Activated T-cell treated with anti-CD3 and anti-CD28 coated beads, Interleukin-2, amount 50 U/mL, for 72 hours (primary cell): ENCODE results near the gene LGALS9C. TPM values are rescaled to one million over a fixed set of nuclear protein-coding genes. Genes with fewer than 3 reads are reported as not detected.
"Not testable (repeated sequence)": the region's sequence is repeated elsewhere in the genome, so short reads cannot be mapped to it uniquely, and the experiment has no call there.

Experiments
- ATAC-seq, 2 donors: fragments of 150-1000 bp; cut with Tn5 transposase; replicated peaks in 1 of 2; 2 replicates each; pipeline ENCODE4 v1.10.0; 2021; ENCODE audit warnings: moderate library complexity in 2 of 2, mild to moderate bottlenecking in 1 of 2
- DNase-seq, 2 donors: peaks; one replicate each; pipeline ENCODE4 v3.0.0; 2021 to 2022; ENCODE audit warnings: mixed read lengths in 1 of 2
- H3K27ac Mint-ChIP-seq: one replicate; pipeline ENCODE4 v1.8.0; 2022; ENCODE audit warnings: mild to moderate bottlenecking, moderate library complexity, mixed read lengths
- H3K27me3 Mint-ChIP-seq: one replicate; pipeline ENCODE4 v1.8.0; 2022; ENCODE audit warnings: low read depth, mixed read lengths
- H3K36me3 Mint-ChIP-seq, 2 donors: one replicate each; pipeline ENCODE4 v1.8.0; 2022; ENCODE audit warnings: mixed read lengths in 2 of 2, mild to moderate bottlenecking in 1 of 2; ENCODE audit not compliant: insufficient read depth in 2 of 2
- H3K4me1 Mint-ChIP-seq: one replicate; pipeline ENCODE4 v1.8.0; 2022; ENCODE audit warnings: low read depth, mixed read lengths
- H3K4me3 Mint-ChIP-seq, 2 donors: one replicate each; pipeline ENCODE4 v1.8.0; 2022; ENCODE audit warnings: mild to moderate bottlenecking in 2 of 2, mixed read lengths in 2 of 2, moderate library complexity in 2 of 2
- H3K9me3 Mint-ChIP-seq, 2 donors: one replicate each; pipeline ENCODE4 v1.8.0; 2022; ENCODE audit warnings: mixed read lengths in 2 of 2
- total RNA-seq, 2 donors: library from RNA; stranded (reverse); gene quantifications; one replicate each; pipeline ENCODE4 v1.2.3, GENCODE V29; 2022

Gene LGALS9C
- total RNA-seq = not detected

DNA sequence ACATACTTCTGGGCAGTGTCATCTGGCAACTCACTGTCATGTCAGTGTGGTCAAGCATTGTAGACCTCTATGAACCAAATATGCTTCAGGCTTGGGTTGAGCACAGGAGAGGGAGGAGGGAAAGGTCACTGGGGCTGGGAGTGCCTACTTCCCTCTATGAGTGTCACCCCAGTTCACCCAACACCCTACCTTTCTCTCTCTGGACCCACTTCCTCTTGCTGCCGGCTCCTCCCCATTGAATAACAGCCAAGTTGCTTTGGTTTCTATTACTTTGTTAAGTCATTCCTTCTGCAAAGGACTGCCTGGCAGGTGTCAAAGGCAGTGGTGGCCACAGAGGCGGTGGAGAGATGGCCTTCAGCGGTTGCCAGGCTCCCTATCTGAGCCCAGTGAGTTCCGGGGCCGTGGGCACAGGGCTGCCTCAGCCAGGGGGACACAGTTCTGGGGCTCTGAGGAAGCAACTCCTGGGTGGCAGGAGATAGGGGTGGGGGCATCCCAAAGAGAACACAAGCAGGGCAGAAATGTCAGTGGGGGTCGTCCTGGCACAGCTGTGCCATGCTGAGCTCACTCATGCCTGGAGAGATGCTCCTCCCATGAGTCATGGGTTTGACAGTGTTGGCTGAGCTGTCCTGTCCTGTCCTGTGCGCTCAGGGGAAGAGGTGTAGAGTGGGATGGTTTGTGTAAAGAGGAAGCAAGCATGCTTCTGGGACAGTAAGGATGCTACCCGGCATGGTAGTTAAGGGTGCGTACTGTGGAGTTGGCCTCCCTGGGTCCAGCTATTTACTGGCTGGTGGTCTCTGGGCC, at the start of gene LGALS9C:
LGALS9C (plus strand) TSS at position 282 of the 801 bp plus-strand sequence; CDS start at position 348, 66 bp downstream.
- DNase-seq = peak in 1 of 2 donors; percentile 14
- H3K36me3 Mint-ChIP-seq, H3K4me1 Mint-ChIP-seq, H3K27ac Mint-ChIP-seq, H3K27me3 Mint-ChIP-seq, H3K9me3 Mint-ChIP-seq: not testable (repeated sequence)
- peak within 1 kb of the TSS in 1 of 2 donors; percentile 37 for H3K4me3 Mint-ChIP-seq
- peak in 1 of 2 donors; percentile 66 for ATAC-seq

DNA sequence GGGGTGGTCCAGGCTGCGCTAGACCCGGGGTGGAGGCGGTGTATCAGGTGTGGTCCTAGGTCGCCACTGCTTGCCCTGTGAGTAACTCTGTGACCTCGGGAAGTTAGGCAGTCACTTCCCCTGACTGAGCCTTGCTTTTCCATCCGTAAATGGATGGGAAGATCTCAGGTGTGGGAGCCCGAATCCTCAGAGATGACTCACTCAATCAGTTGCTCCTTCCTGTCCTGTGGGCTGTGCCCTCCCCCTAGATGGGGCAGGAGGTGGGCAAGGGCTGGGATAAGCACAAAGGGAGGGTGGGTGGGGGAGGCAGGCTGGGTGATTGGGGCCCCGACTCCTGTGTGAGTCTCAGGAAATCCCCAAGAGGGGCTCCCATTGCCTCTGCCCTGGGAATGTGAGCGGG, 44.4 kb upstream of the LGALS9C start:
- not testable (repeated sequence) for H3K4me3 Mint-ChIP-seq, H3K27me3 Mint-ChIP-seq, H3K4me1 Mint-ChIP-seq, DNase-seq, H3K27ac Mint-ChIP-seq, H3K9me3 Mint-ChIP-seq, ATAC-seq, H3K36me3 Mint-ChIP-seq

DNA sequence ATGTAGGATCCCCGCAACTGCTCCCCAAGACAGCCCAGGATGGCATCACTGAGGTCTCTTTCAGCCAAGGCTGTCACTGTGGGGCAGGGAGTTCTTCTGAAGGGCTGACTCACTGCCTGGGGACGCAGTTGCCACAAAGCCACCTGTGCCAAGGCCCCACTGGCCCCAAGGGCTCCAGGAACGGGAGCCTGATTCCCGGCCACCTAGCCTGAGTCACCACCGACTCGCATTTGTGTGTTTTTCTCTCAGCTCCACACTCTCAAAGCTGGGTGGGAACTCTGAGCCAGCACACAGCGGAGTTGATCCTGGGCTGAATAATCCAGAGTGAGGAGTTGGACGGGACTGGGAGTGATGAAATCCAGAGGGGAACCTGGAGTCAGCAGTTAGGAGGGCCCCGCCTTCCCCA, 37.1 kb upstream of the LGALS9C start:
- not testable (repeated sequence) for H3K4me3 Mint-ChIP-seq, H3K4me1 Mint-ChIP-seq, H3K27ac Mint-ChIP-seq, DNase-seq, H3K27me3 Mint-ChIP-seq, H3K36me3 Mint-ChIP-seq, ATAC-seq, H3K9me3 Mint-ChIP-seq

DNA sequence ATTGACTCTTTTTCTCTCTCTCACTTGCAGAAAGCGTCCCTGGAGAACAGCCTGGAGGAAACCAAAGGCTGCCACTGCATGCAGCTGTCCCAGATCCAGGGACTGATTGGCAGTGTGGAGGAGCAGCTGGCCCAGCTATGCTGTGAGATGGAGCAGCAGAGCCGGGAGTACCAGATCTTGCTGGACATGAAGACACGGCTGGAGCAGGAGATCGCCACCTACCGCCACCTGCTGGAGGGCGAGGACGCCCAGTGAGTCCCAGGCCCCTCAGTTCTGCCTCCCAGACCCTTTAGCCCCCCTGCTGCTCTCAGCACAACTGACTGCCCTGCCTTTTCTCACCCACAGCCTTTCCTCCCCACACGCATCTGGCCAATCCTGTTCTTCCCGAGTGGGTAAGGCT, 34.5 kb upstream of the LGALS9C start:
- H3K27ac Mint-ChIP-seq, H3K4me1 Mint-ChIP-seq, H3K27me3 Mint-ChIP-seq, H3K4me3 Mint-ChIP-seq, H3K36me3 Mint-ChIP-seq, H3K9me3 Mint-ChIP-seq: not testable (repeated sequence)
- ATAC-seq (peak in 1 of 2 donors; percentile 35), DNase-seq (peak in 1 of 2 donors; percentile 34)

DNA sequence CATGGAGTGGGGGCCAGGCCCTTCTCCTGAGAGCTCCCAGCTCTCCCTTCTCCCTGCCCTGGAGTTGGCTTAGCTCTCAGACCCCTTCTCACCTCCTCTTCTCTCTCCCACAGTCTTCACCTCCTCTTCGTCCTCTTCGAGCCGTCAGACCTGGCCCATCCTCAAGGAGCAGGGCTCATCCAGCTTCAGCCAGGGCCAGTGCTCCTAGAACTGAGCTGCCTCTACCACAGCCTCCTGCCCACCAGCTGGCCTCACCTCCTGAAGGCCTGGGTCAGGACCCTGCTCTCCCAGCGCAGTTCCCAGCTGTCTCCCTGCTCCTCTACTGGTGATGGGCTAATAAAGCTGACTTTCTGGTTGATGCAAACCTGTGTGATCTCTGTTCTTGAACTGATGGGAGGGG, 34.1 kb upstream of the LGALS9C start:
- not testable (repeated sequence) for H3K4me3 Mint-ChIP-seq, DNase-seq, H3K27ac Mint-ChIP-seq, H3K4me1 Mint-ChIP-seq, H3K9me3 Mint-ChIP-seq, H3K27me3 Mint-ChIP-seq, H3K36me3 Mint-ChIP-seq
- ATAC-seq = peak in 1 of 2 donors; percentile 17

DNA sequence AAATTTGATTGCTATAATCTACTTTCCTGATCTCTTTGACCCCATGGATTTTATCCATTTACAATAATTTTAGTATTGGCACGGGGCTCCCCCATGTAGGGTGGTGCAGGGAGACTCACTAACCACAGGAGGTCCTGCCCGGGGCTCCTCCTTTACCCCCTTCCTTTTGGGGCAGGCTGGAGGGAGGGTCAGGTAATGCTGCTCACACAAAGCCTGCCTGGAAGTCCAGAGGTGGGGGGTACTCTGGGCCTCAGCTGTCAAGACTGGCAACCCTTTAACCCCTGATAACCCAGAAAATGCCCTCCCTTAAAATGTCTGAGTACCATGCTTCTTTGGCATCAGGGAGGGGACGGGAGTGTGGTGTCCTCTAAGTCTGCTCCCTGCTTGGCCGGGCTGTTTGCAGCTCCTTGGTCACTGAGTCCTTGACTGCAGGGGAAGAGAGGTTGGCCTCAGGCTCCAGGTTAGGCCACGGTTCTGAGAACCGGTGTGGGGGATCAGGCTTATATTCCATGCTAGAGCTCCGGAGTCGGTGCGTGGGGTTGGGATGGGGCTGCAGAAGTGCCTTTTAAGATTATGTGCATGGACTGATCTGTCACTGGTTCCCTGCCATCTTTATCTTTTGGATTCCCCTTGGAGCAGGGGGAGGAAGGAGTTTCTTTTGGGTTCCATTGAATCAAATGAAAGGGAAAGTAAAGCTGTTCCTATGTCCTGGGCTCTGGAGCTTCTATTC, 28.9 kb upstream of the LGALS9C start:
- not testable (repeated sequence) for DNase-seq, H3K36me3 Mint-ChIP-seq

DNA sequence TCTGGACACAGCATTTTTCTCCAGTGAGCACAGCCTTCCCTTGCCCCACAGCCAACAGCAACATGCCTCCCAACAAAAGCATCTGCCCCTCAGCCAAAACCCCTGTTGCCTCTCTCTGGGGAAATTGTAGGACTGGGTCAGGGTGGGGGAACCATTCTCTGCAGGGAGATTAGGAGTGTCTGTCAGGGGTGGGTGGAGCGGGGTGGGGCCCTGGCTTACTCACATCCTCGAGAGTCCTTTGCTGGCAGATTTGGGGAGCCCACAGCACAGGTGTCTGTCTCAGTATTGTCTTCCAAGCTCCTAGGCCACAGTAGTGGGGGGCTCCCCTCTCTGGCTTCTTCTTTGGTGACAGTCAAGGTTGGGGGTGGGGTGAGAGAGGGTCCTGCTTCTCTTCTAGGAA, 28.3 kb upstream of the LGALS9C start:
- H3K27me3 Mint-ChIP-seq, H3K4me1 Mint-ChIP-seq, H3K36me3 Mint-ChIP-seq, H3K27ac Mint-ChIP-seq, DNase-seq, H3K9me3 Mint-ChIP-seq, H3K4me3 Mint-ChIP-seq, ATAC-seq: not testable (repeated sequence)

More for the DNA sequence above, 28.9 kb upstream of the LGALS9C start:
- not testable (repeated sequence) for H3K9me3 Mint-ChIP-seq, ATAC-seq, H3K4me1 Mint-ChIP-seq, H3K4me3 Mint-ChIP-seq, H3K27ac Mint-ChIP-seq, H3K27me3 Mint-ChIP-seq

DNA sequence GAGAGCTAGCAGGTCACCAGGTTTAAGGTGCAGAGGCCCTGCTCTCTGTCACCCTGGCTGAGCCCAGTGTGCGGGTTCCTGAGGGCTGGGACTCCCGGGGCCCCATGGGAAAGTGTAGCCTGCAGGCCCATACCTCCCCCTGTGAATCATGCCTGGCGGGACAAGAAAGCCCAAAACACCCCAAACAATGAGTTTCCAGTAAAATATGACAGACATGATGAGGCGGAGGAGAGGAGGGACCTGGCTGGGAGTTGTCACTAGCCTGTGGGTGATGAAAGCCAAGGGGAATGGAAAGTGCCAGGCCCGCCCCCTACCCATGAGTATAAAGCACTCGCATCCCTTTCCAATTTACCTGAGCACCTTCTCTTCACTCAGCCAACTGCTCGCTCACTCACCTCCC, 26.8 kb upstream of the LGALS9C start:
- H3K27ac Mint-ChIP-seq, H3K4me1 Mint-ChIP-seq, DNase-seq, H3K4me3 Mint-ChIP-seq, ATAC-seq, H3K27me3 Mint-ChIP-seq, H3K36me3 Mint-ChIP-seq, H3K9me3 Mint-ChIP-seq: not testable (repeated sequence)

DNA sequence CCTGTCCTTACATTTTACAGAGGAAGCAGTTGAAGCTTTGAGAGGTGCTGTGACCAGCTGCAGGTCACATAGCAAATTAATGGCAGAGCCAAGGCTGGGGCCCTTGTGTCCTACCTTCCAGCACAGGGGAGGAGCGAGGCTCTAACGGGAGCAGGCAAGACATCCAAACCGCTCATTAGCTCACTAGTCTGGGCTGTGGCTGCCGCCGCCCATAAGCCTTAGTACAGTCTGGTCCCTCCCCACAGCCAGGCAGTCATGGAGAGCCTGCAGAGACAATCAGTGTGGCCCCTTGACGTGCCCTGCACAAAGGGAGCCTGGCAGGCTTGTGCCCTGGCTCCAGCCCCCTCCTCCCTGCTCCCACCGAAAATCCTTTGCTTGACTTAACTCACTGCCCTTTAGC, 25.6 kb upstream of the LGALS9C start:
- H3K9me3 Mint-ChIP-seq, H3K27me3 Mint-ChIP-seq, H3K4me1 Mint-ChIP-seq, H3K27ac Mint-ChIP-seq, H3K4me3 Mint-ChIP-seq, H3K36me3 Mint-ChIP-seq, ATAC-seq, DNase-seq: not testable (repeated sequence)

DNA sequence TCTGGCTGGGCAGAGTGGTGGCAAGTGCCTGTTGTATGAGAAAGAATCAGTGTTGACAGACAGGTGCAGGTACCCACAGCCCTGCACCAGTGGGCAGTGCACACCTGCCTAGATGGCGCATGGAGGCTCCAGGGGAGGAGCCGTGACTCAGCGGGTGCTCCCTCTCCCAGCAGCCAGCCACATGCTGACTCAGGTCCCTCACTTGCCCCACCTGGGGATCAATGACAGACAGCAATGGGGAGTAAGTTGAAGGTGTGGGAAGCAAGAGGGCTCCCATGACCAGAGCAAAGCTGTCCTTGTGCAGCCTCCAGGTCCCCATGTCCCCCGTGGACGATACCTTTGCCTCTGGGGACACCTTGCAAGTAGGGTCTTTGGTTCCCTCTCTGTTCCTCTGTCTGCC, 24.6 kb upstream of the LGALS9C start:
- H3K9me3 Mint-ChIP-seq, H3K27ac Mint-ChIP-seq, H3K4me3 Mint-ChIP-seq, ATAC-seq, H3K27me3 Mint-ChIP-seq, DNase-seq, H3K4me1 Mint-ChIP-seq, H3K36me3 Mint-ChIP-seq: not testable (repeated sequence)

DNA sequence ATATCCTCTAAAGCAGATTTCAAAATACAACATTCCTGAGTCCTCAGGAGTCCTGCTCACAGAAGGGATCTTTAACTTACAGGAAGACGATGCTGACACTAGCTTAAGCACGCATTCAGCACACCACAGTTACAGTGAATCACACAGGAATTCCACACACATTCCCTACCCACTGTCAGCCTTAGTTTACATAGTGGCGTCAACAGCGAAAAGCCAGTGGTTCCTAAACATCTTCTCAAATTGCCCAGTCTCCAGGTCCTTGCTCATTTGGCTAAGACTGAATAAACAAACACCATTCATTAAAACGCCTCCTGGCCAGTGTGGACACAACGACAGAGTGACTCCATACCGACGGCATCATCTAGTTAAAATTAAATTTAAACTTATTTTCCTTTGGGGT, 17.6 kb upstream of the LGALS9C start:
- H3K4me1 Mint-ChIP-seq, H3K27ac Mint-ChIP-seq, H3K4me3 Mint-ChIP-seq, H3K27me3 Mint-ChIP-seq, H3K36me3 Mint-ChIP-seq, ATAC-seq, DNase-seq, H3K9me3 Mint-ChIP-seq: not testable (repeated sequence)

DNA sequence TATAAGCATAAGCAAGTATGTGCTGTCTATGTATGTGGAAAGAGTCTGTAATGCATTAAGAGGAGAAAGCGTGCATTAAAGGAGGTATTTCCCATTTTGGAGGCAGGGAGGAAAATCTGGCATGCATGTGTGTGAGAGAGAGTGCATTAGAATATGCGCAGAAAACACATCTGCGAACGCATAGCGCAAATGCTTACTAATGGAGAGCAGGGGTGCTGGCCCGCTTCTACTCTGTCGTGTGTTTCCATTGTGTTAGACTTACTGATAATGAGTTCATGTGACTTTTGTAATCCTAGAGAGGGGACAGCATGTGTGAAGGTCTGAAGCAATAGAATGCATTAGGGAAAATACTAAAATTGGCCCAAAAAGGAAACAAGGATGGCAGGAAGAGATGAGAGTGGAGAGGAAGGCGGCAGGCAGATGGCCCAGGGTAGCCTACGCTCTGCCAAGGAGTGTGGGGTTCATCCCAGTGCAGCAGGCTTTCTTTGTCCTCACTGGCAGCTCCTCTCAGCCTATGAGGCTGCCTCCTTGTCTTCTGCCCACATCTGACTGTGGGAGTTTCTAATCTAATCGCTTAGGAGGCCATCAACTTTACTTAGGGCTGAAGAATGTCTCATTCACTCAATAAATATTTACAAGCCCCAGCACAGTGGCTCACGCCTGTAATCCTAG, 12.6 kb upstream of the LGALS9C start:
- H3K27ac Mint-ChIP-seq, H3K4me1 Mint-ChIP-seq, H3K36me3 Mint-ChIP-seq, H3K4me3 Mint-ChIP-seq, DNase-seq, H3K27me3 Mint-ChIP-seq, ATAC-seq, H3K9me3 Mint-ChIP-seq: not testable (repeated sequence)

DNA sequence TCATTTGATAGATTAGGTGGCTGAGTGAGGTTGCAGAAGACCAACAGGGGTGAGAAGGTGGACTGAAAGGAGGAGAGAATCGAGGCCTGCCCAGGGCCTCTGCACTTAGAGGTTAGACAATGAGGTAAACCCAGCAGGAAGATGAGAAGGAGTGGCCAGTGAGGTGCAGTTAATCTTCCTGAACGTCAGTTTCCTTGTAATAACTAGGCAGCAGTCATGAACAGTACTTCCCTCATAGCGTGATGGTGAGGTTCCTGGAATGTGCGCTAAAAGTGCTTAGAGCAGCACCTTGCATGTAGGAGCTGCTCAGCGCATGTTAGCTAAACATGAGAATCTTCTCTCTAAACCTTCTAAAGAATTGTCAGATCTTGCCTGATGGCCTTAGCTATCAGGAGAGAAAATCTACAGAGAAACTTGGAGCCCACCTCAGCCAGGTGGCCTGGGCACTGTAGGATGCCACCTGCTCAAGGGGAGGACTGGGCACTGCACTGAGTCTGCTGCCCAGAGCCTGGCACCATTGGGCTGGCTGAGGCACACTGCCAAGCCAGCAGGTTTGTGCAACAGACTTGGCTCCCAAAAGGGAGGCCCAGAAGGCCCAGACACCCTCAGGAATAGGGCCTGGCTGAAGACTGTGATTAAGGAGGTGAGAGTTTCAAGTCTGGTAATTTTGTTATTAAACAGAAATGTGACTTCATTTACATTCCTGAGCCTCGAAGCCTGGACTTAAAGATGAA, 10.2 kb upstream of the LGALS9C start:
- not testable (repeated sequence) for DNase-seq, H3K36me3 Mint-ChIP-seq, H3K4me3 Mint-ChIP-seq, H3K27ac Mint-ChIP-seq, H3K9me3 Mint-ChIP-seq, H3K4me1 Mint-ChIP-seq, H3K27me3 Mint-ChIP-seq, ATAC-seq
